Parathyroid adenoma (tissue), 2 donors: ENCODE results near the gene PLA2G4C.
A peak's percentile ranks its signal among the peaks of the same experiment; 100 is the strongest.
"Not testable (repeated sequence)": the region's sequence is repeated elsewhere in the genome, so short reads cannot be mapped to it uniquely, and the experiment has no call there.

Experiments used
- H2AFZ ChIP-seq: fragments of 300-600 bp; sonication (generic); one replicate; pipeline ENCODE4 v1.7.0; 2017; ENCODE audit warnings: antibody characterized with exemption, mild to moderate bottlenecking
- H3K27ac ChIP-seq: fragments of 300-600 bp; sonication (generic); one replicate; pipeline ENCODE4 v1.7.0; 2017
- H3K27me3 ChIP-seq: fragments of 300-600 bp; sonication (generic); one replicate; pipeline ENCODE4 v1.7.0; 2017; ENCODE audit warnings: low read length; ENCODE audit not compliant: control insufficient read depth, insufficient read depth
- H3K36me3 ChIP-seq: fragments of 300-600 bp; sonication (generic); one replicate; pipeline ENCODE4 v1.7.0; 2017; ENCODE audit warnings: low read length; ENCODE audit not compliant: control insufficient read depth, insufficient read depth
- H3K4me1 ChIP-seq: fragments of 300-600 bp; sonication (generic); one replicate; pipeline ENCODE4 v1.7.0; 2017; ENCODE audit warnings: control low read depth
- H3K4me2 ChIP-seq: fragments of 300-600 bp; sonication (generic); one replicate; pipeline ENCODE4 v1.7.0; 2017; ENCODE audit warnings: low read length
- H3K4me3 ChIP-seq: fragments of 300-600 bp; sonication (generic); one replicate; pipeline ENCODE4 v1.7.0; 2017; ENCODE audit warnings: low read depth, low read length
- H3K79me2 ChIP-seq: fragments of 300-600 bp; sonication (generic); one replicate; pipeline ENCODE4 v1.7.0; 2017; ENCODE audit warnings: control low read depth
- H3K9ac ChIP-seq: fragments of 300-600 bp; sonication (generic); one replicate; pipeline ENCODE4 v1.7.0; 2017; ENCODE audit warnings: mild to moderate bottlenecking
- H3K9me3 ChIP-seq: fragments of 300-600 bp; sonication (generic); one replicate; pipeline ENCODE4 v1.7.0; 2017; ENCODE audit warnings: low read length; ENCODE audit not compliant: control insufficient read depth
- TF ChIP-seq, protein P1 (sequence below): fragments of 300-600 bp; sonication (generic); IDR thresholded peaks from one replicate; pipeline ENCODE4 v1.7.0; 2017; ENCODE audit warnings: antibody characterized with exemption, mild to moderate bottlenecking
- donor health status: primary hyperparathyroidism.

The PLA2G4C gene

DNA sequence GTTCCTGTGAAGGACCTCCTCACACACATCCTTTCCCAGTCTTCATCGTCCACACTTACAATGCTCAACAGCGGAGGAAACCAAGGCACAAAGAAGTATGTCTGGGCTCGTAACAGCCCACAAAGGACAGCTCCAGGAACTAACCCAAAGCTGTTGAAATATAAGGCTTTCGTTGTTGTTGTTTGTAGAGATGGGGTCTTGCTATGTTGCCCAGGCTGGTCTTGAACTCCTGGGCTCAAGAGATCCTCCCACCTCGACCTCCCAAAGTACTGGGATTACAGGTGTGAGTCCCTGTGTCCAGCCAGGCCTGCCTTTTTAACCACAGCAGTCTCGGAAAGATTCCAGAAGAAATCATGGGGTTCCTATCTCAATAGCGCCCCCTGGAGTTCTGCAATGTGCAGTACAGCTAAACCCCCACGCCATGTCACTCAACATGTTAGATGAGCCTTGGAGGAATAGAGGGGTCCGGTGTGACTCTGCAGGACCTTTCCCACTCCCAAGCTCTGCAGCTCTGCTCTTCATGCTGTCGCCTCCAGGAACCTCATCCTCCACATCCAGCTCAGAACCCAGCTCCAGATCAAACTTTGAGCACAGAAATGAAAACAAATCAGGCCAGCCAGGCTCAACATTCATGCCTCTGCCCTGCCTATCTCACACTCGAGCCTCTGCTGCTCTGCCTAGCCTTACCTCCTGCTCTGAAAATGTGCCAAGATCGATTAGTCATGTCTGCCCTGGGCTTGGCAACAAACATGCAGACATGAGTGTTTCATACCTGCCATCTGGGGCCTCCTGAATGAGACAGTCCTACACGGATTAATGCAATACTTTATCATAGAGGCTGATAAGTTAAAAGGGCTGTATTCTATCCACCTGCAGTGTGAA lies 7.5 kb downstream of the PLA2G4C start:
- no peaks in the 10 kb centered on the region for H3K27me3 ChIP-seq
- H3K9ac ChIP-seq: no peak overlapping the region
- H3K9me3 ChIP-seq: no peaks in the 10 kb centered on the region
- TF ChIP-seq, protein P1, sequence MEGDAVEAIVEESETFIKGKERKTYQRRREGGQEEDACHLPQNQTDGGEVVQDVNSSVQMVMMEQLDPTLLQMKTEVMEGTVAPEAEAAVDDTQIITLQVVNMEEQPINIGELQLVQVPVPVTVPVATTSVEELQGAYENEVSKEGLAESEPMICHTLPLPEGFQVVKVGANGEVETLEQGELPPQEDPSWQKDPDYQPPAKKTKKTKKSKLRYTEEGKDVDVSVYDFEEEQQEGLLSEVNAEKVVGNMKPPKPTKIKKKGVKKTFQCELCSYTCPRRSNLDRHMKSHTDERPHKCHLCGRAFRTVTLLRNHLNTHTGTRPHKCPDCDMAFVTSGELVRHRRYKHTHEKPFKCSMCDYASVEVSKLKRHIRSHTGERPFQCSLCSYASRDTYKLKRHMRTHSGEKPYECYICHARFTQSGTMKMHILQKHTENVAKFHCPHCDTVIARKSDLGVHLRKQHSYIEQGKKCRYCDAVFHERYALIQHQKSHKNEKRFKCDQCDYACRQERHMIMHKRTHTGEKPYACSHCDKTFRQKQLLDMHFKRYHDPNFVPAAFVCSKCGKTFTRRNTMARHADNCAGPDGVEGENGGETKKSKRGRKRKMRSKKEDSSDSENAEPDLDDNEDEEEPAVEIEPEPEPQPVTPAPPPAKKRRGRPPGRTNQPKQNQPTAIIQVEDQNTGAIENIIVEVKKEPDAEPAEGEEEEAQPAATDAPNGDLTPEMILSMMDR: peak; percentile 39
- H3K36me3 ChIP-seq: no peaks in the 10 kb centered on the region
- no peak overlapping the region for H3K4me2 ChIP-seq
- H3K27ac ChIP-seq: no peak overlapping the region
- no peak overlapping the region for H2AFZ ChIP-seq
- no peaks in the 10 kb centered on the region for H3K4me1 ChIP-seq
- no peak overlapping the region for H3K4me3 ChIP-seq
- H3K79me2 ChIP-seq: no peaks in the 10 kb centered on the region

DNA sequence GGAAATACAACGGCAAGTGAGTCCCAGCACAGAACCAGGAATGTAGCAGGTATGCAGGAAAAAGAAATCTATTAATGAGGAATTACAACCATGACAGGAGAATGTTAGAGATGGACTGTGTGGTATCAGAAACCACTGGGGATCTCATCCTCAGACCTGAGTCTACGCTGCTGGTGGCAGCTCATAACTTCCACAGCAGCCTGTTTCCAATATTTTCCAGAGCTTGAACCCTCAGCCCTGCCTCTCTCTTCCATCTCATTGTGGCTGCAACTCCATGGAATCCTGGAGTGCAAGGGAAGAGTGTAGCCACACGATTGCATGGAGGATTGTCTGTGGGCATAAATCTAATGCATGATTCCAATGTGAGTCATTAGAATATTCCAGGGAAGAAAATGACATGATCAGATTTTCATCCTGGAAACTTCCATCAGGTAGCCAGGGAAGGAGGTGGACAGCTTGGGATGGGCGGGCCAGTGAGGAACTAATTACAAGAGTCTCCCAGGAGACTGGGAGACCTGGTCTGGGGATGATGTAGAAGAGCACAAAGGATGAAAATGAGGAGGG lies 14.9 kb downstream of the PLA2G4C start:
- no peaks in the 10 kb centered on the region for H3K79me2 ChIP-seq
- TF ChIP-seq, protein P1: no peak
- no peak overlapping the region for H3K27ac ChIP-seq
- no peak overlapping the region for H2AFZ ChIP-seq
- H3K36me3 ChIP-seq: no peaks in the 10 kb centered on the region
- H3K4me3 ChIP-seq: no peak overlapping the region
- no peaks in the 10 kb centered on the region for H3K4me1 ChIP-seq
- H3K9ac ChIP-seq: no peak overlapping the region
- H3K27me3 ChIP-seq: no peaks in the 10 kb centered on the region
- no peaks in the 10 kb centered on the region for H3K9me3 ChIP-seq
- no peak overlapping the region for H3K4me2 ChIP-seq

DNA sequence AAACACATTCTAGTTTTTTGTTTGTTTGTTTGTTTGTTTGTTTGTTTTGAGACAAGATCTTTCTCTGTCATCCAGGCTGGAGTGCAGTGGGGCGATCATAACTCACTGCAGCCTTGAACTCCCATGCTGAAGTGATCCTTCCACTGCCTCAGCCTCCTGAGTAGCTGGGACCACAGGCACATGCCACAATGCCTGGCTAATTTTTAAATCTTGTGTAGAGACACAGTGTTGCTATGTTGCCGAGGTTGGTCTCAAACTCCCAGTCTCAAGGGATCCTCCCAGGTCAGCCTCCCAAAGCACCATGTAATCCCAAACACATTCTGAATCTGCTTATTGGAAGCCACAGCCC lies 15.8 kb downstream of the PLA2G4C start:
- H3K79me2 ChIP-seq: no peaks in the 10 kb centered on the region
- no peak overlapping the region for H3K27ac ChIP-seq
- H3K9me3 ChIP-seq: no peaks in the 10 kb centered on the region
- no peaks in the 10 kb centered on the region for H3K27me3 ChIP-seq
- H3K36me3 ChIP-seq: no peaks in the 10 kb centered on the region
- no peak overlapping the region for H3K9ac ChIP-seq
- H3K4me2 ChIP-seq: no peak overlapping the region
- H3K4me1 ChIP-seq: no peaks in the 10 kb centered on the region
- H3K4me3 ChIP-seq: no peak overlapping the region
- no peak overlapping the region for H2AFZ ChIP-seq
- TF ChIP-seq, protein P1: no peak

DNA sequence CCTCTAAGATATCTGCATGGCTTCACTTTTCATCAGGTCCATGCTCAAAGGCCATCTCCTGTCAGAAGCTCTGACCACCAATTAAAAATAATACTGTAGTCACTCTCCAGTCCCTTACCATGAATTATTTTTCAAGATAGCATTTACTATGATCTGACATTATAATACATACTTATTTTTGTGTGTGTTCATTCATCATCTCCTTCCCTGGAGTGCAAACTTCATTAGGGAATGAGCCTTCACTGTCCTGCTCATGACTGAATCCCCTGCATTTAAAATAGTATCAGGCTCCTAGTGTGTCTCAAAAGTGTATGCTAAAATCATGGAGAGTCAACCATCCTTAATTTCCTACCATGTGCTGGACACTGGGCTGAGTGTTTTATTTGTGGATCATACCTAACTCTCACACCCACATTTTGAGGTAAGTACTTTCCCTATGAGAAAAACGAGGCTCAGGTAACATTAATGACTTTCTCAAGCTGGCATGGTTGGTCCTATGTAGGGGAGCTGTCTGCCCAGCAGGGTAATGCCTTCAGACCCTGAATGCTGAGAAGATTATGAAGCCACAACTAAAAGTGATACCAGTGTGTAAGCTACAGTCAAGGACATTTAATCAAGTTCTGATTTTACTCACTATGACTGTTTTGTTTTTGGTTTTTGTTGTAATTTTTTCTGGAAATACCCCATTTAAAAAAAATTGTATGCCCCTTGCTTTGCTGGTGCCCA lies 16.3 kb downstream of the PLA2G4C start:
- Histone ChIP-seq H3K36me3 (no peaks in the 10 kb centered on the region), H3K9ac (no peak overlapping the region), H3K9me3 (no peaks in the 10 kb centered on the region), H2AFZ (no peak overlapping the region), H3K79me2 (no peaks in the 10 kb centered on the region), H3K4me3 (no peak overlapping the region), H3K4me1 (no peaks in the 10 kb centered on the region), H3K27me3 (no peaks in the 10 kb centered on the region), H3K27ac (no peak overlapping the region), H3K4me2 (no peak overlapping the region)
- TF ChIP-seq, protein P1: no peak

DNA sequence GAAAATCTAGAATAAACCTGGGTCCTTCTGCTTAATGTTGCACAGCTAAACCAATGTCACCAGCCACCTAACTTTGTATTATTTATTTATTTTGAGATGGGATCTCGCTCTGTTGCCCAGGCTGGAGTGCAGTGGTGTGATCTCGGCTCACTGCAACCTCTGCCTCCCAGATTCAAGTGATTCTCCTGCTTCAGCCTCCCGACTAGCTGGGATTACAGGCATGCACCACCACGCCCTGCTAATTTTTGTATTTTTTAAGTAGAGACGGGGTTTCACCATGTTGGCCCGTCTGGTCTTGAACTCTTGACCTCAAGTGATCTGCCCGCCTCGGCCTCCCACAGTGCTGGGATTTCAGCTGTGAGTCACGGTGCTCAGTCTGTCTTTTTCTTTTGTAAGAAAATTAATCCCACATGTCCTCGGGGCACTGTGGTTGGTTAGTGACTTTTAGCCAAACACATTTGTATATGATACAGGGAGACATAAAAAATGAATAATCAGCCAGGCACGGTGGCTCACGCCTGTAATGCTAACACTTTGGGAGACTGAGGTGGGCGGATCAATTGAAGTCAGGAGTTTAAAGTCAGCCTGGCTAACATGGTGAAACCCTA lies 19.4 kb downstream of the PLA2G4C start:
- H3K4me1 ChIP-seq, H3K79me2 ChIP-seq, H3K27me3 ChIP-seq, H3K9ac ChIP-seq, H3K9me3 ChIP-seq, H3K4me2 ChIP-seq, H2AFZ ChIP-seq, H3K4me3 ChIP-seq, H3K36me3 ChIP-seq, H3K27ac ChIP-seq: not testable (repeated sequence)
